ENCODE measurements around the gene CEP112. TPM values are rescaled to one million over a fixed set of nuclear protein-coding genes. Genes with fewer than 3 reads are reported as not detected.

CEP112 gene
- total and polyA plus RNA-seq, 2 of the 13 experiments (the other 11 are each of a cell fraction or from before 2014, with no cell fraction given), result 1.2 to 3.4 TPM

DNA sequence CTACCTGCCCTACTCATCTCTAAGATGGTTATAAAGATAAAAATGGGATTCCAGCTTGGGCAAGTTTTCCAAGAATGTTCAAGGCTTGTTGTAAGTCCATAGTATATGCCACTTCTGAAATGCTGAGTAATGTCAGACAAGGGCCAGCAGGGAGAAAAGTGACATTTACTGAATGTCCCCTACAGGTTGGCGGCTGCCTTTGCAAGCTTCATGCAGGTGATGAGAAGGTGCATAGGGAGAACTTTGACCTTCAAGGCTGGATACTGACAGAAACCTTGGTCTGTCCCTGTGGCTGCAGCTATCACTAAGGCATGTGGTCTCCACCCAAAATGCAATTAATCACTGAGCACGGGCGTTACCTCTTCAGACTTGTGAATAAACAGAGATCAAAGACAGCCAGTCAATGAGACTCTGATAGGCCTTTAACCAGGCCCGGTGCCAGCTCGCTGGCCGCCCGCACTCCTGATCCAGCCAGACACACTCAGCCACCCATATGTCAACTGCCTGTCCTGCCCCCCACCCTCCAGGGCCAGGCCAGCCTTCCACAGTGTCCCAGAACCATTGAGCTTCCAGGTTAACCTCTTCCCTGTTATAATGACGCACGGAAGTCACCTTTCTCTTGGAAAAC, 603.6 kb downstream of the CEP112 start (continued):
- TF ChIP-seq, protein P1, sequence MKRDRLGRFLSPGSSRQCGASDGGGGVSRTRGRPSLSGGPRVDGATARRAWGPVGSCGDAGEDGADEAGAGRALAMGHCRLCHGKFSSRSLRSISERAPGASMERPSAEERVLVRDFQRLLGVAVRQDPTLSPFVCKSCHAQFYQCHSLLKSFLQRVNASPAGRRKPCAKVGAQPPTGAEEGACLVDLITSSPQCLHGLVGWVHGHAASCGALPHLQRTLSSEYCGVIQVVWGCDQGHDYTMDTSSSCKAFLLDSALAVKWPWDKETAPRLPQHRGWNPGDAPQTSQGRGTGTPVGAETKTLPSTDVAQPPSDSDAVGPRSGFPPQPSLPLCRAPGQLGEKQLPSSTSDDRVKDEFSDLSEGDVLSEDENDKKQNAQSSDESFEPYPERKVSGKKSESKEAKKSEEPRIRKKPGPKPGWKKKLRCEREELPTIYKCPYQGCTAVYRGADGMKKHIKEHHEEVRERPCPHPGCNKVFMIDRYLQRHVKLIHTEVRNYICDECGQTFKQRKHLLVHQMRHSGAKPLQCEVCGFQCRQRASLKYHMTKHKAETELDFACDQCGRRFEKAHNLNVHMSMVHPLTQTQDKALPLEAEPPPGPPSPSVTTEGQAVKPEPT (CRISPR knock-in tag; IDR thresholded peaks at IDR 0.05; ENCODE audit: low read depth), result peak; percentile 65; the same call in 1 of the 2 replicates
- TF ChIP-seq ZNF777 (CRISPR knock-in tag; IDR thresholded peaks at IDR 0.05) (no peak), ZIK1 (CRISPR knock-in tag; IDR thresholded peaks at IDR 0.05; ENCODE audit: borderline replicate concordance, low read depth) (no peak), CENPX (CRISPR knock-in tag; IDR thresholded peaks at IDR 0.05) (no peak), GTF3A (CRISPR knock-in tag; conservative IDR thresholded peaks at IDR 0.05) (no peak), MTF1 (CRISPR knock-in tag; IDR thresholded peaks at IDR 0.05) (no peak), ZNF567 (CRISPR knock-in tag; IDR thresholded peaks at IDR 0.05; ENCODE audit: borderline replicate concordance) (no peak), ZNF180 (CRISPR knock-in tag; IDR thresholded peaks at IDR 0.05; ENCODE audit: borderline replicate concordance, low read depth) (no peak), ISL2 (CRISPR knock-in tag; IDR thresholded peaks at IDR 0.05) (peak; percentile 64), GATA4 (IDR thresholded peaks at IDR 0.05; ENCODE audit: borderline replicate concordance, low read depth) (peak; percentile 31; the same call in 1 of the 2 replicates), HIVEP1 (CRISPR knock-in tag; IDR thresholded peaks at IDR 0.05) (0 out of 2 replicates have a peak, but pooled peaks have one; percentile 55), ZNF720 (CRISPR knock-in tag; IDR thresholded peaks at IDR 0.05) (no peak), MAFK (conservative IDR thresholded peaks at IDR 0.05 in 1 of 2, IDR thresholded peaks at IDR 0.05 in 1 of 2; ENCODE audit: low read length in 2 of 2) (peak; percentile 66 to 78), NFKBIZ (CRISPR knock-in tag; IDR thresholded peaks at IDR 0.05) (no peak; the same call in 1 of the 2 replicates), ZNF776 (CRISPR knock-in tag; IDR thresholded peaks at IDR 0.05) (no peak), HOXA9 (CRISPR knock-in tag; IDR thresholded peaks at IDR 0.05; ENCODE audit: borderline replicate concordance) (no peak), HCFC1 (IDR thresholded peaks at IDR 0.05; ENCODE audit: low read depth, low read length) (no peak), ZSCAN12 (CRISPR knock-in tag; IDR thresholded peaks at IDR 0.05) (no peak), ZNF225 (CRISPR knock-in tag; IDR thresholded peaks at IDR 0.05) (no peak)
- TF ChIP-seq, protein P2, sequence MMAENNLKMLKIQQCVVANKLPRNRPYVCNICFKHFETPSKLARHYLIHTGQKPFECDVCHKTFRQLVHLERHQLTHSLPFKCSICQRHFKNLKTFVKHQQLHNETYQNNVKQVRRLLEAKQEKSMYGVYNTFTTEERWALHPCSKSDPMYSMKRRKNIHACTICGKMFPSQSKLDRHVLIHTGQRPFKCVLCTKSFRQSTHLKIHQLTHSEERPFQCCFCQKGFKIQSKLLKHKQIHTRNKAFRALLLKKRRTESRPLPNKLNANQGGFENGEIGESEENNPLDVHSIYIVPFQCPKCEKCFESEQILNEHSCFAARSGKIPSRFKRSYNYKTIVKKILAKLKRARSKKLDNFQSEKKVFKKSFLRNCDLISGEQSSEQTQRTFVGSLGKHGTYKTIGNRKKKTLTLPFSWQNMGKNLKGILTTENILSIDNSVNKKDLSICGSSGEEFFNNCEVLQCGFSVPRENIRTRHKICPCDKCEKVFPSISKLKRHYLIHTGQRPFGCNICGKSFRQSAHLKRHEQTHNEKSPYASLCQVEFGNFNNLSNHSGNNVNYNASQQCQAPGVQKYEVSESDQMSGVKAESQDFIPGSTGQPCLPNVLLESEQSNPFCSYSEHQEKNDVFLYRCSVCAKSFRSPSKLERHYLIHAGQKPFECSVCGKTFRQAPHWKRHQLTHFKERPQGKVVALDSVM (CRISPR knock-in tag; IDR thresholded peaks at IDR 0.05), result no peak
- TF ChIP-seq, protein P3, sequence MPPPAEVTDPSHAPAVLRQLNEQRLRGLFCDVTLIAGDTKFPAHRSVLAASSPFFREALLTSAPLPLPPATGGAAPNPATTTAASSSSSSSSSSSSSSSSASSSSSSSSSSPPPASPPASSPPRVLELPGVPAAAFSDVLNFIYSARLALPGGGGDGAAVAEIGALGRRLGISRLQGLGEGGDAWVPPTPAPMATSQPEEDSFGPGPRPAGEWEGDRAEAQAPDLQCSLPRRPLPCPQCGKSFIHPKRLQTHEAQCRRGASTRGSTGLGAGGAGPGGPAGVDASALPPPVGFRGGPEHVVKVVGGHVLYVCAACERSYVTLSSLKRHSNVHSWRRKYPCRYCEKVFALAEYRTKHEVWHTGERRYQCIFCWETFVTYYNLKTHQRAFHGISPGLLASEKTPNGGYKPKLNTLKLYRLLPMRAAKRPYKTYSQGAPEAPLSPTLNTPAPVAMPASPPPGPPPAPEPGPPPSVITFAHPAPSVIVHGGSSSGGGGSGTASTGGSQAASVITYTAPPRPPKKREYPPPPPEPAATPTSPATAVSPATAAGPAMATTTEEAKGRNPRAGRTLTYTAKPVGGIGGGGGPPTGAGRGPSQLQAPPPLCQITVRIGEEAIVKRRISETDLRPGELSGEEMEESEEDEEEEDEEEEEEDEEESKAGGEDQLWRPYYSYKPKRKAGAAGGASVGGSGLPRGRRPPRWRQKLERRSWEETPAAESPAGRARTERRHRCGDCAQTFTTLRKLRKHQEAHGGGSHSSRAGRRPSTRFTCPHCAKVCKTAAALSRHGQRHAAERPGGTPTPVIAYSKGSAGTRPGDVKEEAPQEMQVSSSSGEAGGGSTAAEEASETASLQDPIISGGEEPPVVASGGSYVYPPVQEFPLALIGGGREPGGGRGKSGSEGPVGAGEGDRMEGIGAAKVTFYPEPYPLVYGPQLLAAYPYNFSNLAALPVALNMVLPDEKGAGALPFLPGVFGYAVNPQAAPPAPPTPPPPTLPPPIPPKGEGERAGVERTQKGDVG (CRISPR knock-in tag; IDR thresholded peaks at IDR 0.05; ENCODE audit: borderline replicate concordance), result no peak
- TF ChIP-seq, protein P4, sequence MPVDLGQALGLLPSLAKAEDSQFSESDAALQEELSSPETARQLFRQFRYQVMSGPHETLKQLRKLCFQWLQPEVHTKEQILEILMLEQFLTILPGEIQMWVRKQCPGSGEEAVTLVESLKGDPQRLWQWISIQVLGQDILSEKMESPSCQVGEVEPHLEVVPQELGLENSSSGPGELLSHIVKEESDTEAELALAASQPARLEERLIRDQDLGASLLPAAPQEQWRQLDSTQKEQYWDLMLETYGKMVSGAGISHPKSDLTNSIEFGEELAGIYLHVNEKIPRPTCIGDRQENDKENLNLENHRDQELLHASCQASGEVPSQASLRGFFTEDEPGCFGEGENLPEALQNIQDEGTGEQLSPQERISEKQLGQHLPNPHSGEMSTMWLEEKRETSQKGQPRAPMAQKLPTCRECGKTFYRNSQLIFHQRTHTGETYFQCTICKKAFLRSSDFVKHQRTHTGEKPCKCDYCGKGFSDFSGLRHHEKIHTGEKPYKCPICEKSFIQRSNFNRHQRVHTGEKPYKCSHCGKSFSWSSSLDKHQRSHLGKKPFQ (CRISPR knock-in tag; IDR thresholded peaks at IDR 0.05; ENCODE audit: insufficient replicate concordance), result no peak

All from HepG2 (cell line).